Measurements from ENCODE around the gene TTC12. TPM values are rescaled to one million over a fixed set of nuclear protein-coding genes. Genes with fewer than 3 reads are reported as not detected.

The TTC12 gene
- total and polyA plus RNA-seq, 2 donors (not counting 3 experiments of a cell fraction or from before 2014, with no cell fraction given), result 2.2 to 2.9 TPM

DNA sequence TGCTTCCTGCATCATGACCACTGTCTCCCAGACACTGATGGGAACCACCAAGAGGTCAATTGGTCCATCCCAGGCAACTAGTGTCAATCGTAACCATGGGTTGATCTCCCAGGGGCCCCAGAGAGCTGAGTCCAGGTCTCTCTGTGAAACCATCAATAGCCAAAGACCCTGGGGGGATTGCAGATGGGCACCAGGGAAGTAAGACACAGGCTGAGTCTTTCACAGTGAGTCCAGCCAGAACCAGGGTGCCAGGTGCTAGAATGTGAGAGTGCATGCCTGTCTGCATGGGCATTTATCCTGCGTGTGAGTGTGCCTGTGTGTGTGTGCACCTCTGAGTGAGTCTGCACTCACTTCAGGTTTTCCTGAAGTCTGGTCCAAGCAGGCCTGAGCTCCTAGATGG, 45.3 kb upstream of the TTC12 start:
- dilution Hi-C loops (cut with MboI; ENCODE audit: extremely low pct_ligation_motif_present, low sequenced_read_pairs), result no loop called here
- H3K27ac ChIP-seq (ENCODE audit: insufficient read depth, low read depth, low read length), result no peak overlapping the region
- CTCF ChIA-PET, result no interaction called here
- TF ChIP-seq, protein P1, sequence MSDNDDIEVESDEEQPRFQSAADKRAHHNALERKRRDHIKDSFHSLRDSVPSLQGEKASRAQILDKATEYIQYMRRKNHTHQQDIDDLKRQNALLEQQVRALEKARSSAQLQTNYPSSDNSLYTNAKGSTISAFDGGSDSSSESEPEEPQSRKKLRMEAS (IDR thresholded peaks at IDR 0.05; ENCODE audit: insufficient read depth, insufficient read length), result no peak
- no peak for TF ChIP-seq JUN (IDR thresholded peaks at IDR 0.05; ENCODE audit: borderline replicate concordance, insufficient read depth, insufficient read length, low read depth)
- no peak for TF ChIP-seq GATA2 (IDR thresholded peaks at IDR 0.05; ENCODE audit: insufficient read depth, insufficient read length, low read depth, low read length)
- TF ChIP-seq FOS (IDR thresholded peaks at IDR 0.05; ENCODE audit: borderline replicate concordance, insufficient read depth, low read length), result no peak
- TF ChIP-seq, protein P2, sequence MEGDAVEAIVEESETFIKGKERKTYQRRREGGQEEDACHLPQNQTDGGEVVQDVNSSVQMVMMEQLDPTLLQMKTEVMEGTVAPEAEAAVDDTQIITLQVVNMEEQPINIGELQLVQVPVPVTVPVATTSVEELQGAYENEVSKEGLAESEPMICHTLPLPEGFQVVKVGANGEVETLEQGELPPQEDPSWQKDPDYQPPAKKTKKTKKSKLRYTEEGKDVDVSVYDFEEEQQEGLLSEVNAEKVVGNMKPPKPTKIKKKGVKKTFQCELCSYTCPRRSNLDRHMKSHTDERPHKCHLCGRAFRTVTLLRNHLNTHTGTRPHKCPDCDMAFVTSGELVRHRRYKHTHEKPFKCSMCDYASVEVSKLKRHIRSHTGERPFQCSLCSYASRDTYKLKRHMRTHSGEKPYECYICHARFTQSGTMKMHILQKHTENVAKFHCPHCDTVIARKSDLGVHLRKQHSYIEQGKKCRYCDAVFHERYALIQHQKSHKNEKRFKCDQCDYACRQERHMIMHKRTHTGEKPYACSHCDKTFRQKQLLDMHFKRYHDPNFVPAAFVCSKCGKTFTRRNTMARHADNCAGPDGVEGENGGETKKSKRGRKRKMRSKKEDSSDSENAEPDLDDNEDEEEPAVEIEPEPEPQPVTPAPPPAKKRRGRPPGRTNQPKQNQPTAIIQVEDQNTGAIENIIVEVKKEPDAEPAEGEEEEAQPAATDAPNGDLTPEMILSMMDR (IDR thresholded peaks at IDR 0.05; ENCODE audit: extremely low read depth in 1 of 2, insufficient read depth in 1 of 2, low read depth in 1 of 2, low read length in 2 of 2), result no peak
- TF ChIP-seq POLR2AphosphoS5 (IDR thresholded peaks at IDR 0.05; ENCODE audit: insufficient read depth, low read depth, low read length), result no peak
- TF ChIP-seq POLR2A (IDR thresholded peaks at IDR 0.05; ENCODE audit: low read depth, low read length), result no peak
- no peak for TF ChIP-seq EZH2 (IDR thresholded peaks at IDR 0.05; ENCODE audit: borderline replicate concordance, low read depth, low read length, severe bottlenecking)
- no peak for TF ChIP-seq MYC (IDR thresholded peaks at IDR 0.05; ENCODE audit: low read depth, low read length)
- DNase-seq (ENCODE audit: low read depth, low spot score) (no peak), FAIRE-seq (no peak)
- H3K9me1 ChIP-seq (replicated peaks; ENCODE audit: control insufficient read depth, extremely low read depth, insufficient read depth, low read length), result no peaks in the 10 kb centered on the region
- H3K27me3 ChIP-seq (ENCODE audit: control insufficient read depth in 2 of 2, insufficient read depth in 2 of 2, low read length in 2 of 2), result no peaks in the 10 kb centered on the region
- no peaks in the 10 kb centered on the region for H3K9me3 ChIP-seq (replicated peaks; ENCODE audit: control insufficient read depth, insufficient read depth, low read length)
- H3K36me3 ChIP-seq (ENCODE audit: control insufficient read depth in 2 of 2, extremely low read depth in 1 of 2, insufficient read depth in 2 of 2, low read length in 2 of 2), result no peaks in the 10 kb centered on the region
- POLR2A ChIA-PET, result no interaction called here
- no peak overlapping the region for H3K9ac ChIP-seq (replicated peaks; ENCODE audit: extremely low read depth, insufficient read depth, low read length)
- intact Hi-C loops (cut with micrococcal nuclease), result no loop called here
- H2AFZ ChIP-seq (ENCODE audit: low read depth, low read length), result no peak overlapping the region
- H3K4me3 ChIP-seq (replicated peaks in 1 of 3; ENCODE audit: insufficient read depth in 1 of 3, low read depth in 1 of 3, low read length in 3 of 3), result no peak overlapping the region
- H3K4me2 ChIP-seq (ENCODE audit: insufficient read depth, low read length), result no peak overlapping the region
- no TSS peak for BruUV-seq (replicated peaks)
- H3K79me2 ChIP-seq (ENCODE audit: control insufficient read depth, insufficient read depth, low read length), result no peaks in the 10 kb centered on the region
- no peaks in the 10 kb centered on the region for H4K20me1 ChIP-seq (replicated peaks; ENCODE audit: control insufficient read depth, extremely low read depth, insufficient read depth, low read length)
- no peaks in the 10 kb centered on the region for H3K4me1 ChIP-seq (ENCODE audit: control insufficient read depth, extremely low read depth, insufficient read depth, low read length)
